Naive thymus-derived CD4-positive, alpha-beta T cell (primary cell): ENCODE results near the gene TMTC4. TPM values are rescaled to one million over a fixed set of nuclear protein-coding genes. Genes with fewer than 3 reads are reported as not detected.
"Not testable (repeated sequence)": the region's sequence is repeated elsewhere in the genome, so short reads cannot be mapped to it uniquely, and the experiment has no call there.

ENCODE experiments used
- ATAC-seq: fragments of 150-1000 bp; cut with Tn5 transposase; 2 replicates; pipeline ENCODE4 v1.10.0; 2021; ENCODE audit warnings: mild to moderate bottlenecking, moderate library complexity
- CTCF ChIA-PET: fragments of 350-600 bp; sonication (Branson Sonifier 250); formaldehyde crosslinking; loops from one replicate; lab custom pipeline; 2021; ENCODE audit warnings: antibody characterized with exemption; lab: Charles Lee
- POLR2A ChIA-PET: fragments of 350-600 bp; sonication (Branson Sonifier 250); formaldehyde crosslinking; loops from one replicate; lab custom pipeline; 2021; ENCODE audit warnings: antibody characterized with exemption, inconsistent platforms; lab: Charles Lee
- DNase-seq, 9 donors: peaks; one replicate each; pipeline versions ENCODE4 v3.0.0 to v3.0.0-alpha.2; 2020 to 2022; ENCODE audit warnings: mixed read lengths in 1 of 9
- H3K27ac ChIP-seq: one replicate; pipeline ENCODE4 v1.7.0; 2013; ENCODE audit warnings: mild to moderate bottlenecking, low read depth, low read length, moderate library complexity
- H3K27me3 ChIP-seq, 2 donors: one replicate each; pipeline ENCODE4 v1.7.0; 2013; ENCODE audit warnings: low read length in 2 of 2, mild to moderate bottlenecking in 2 of 2, moderate library complexity in 2 of 2; ENCODE audit not compliant: control insufficient read depth in 2 of 2, insufficient read depth in 2 of 2
- H3K36me3 ChIP-seq, 3 experiments: 1 replicate in 2 of 3; 2 replicates in 1 of 3; pipeline ENCODE4 v1.7.0; 2013; ENCODE audit warnings: low read length in 3 of 3, mild to moderate bottlenecking in 3 of 3, moderate library complexity in 1 of 3; ENCODE audit not compliant: insufficient read depth in 3 of 3, control insufficient read depth in 2 of 3
- H3K4me1 ChIP-seq, 2 donors: one replicate each; pipeline ENCODE4 v1.7.0; 2013; ENCODE audit warnings: low read length in 2 of 2, mild to moderate bottlenecking in 2 of 2, moderate library complexity in 1 of 2; ENCODE audit not compliant: control insufficient read depth in 2 of 2, insufficient read depth in 2 of 2
- H3K4me3 ChIP-seq: 2 replicates; pipeline ENCODE4 v1.7.0; 2013; ENCODE audit warnings: mild to moderate bottlenecking, low read length
- H3K9me3 ChIP-seq, 3 experiments: 1 replicate in 2 of 3; 2 replicates in 1 of 3; pipeline ENCODE4 v1.7.0; 2013; ENCODE audit warnings: low read length in 3 of 3; ENCODE audit not compliant: control insufficient read depth in 2 of 3
- H3K27ac Mint-ChIP-seq, 9 donors: one replicate each; pipeline ENCODE4 v1.8.0; 2020 to 2022; ENCODE audit warnings: mixed read lengths in 9 of 9, mild to moderate bottlenecking in 8 of 9, moderate library complexity in 5 of 9, inconsistent platforms in 2 of 9
- H3K27me3 Mint-ChIP-seq, 5 donors: one replicate each; pipeline ENCODE4 v1.8.0; 2021 to 2022; ENCODE audit warnings: mixed read lengths in 5 of 5, mild to moderate bottlenecking in 1 of 5
- H3K36me3 Mint-ChIP-seq, 5 donors: one replicate each; pipeline ENCODE4 v1.8.0; 2020 to 2022; ENCODE audit warnings: mixed read lengths in 5 of 5, mild to moderate bottlenecking in 3 of 5, inconsistent platforms in 1 of 5
- H3K4me1 Mint-ChIP-seq, 7 donors: one replicate each; pipeline ENCODE4 v1.8.0; 2020 to 2022; ENCODE audit warnings: mixed read lengths in 7 of 7, mild to moderate bottlenecking in 3 of 7, inconsistent platforms in 1 of 7
- H3K4me3 Mint-ChIP-seq, 10 donors: one replicate each; pipeline ENCODE4 v1.8.0; 2020 to 2022; ENCODE audit warnings: mild to moderate bottlenecking in 10 of 10, mixed read lengths in 10 of 10, moderate library complexity in 6 of 10, inconsistent platforms in 2 of 10
- H3K9me3 Mint-ChIP-seq, 11 donors: one replicate each; pipeline ENCODE4 v1.8.0; 2020 to 2022; ENCODE audit warnings: mixed read lengths in 11 of 11, mild to moderate bottlenecking in 4 of 11, inconsistent platforms in 1 of 11, moderate library complexity in 1 of 11
- intact Hi-C, 2 donors: fragments of 100-400 bp; cut with micrococcal nuclease; formaldehyde crosslinking; loops; one replicate each; pipeline ENCODE4 v1.15.1; 2023
- polyA plus RNA-seq, 2 donors: library from polyadenylated mRNA; unstranded; fragments of 300-500 nt; fragmentation: Illumina TruSeq; gene quantifications; one replicate each; pipeline ENCODE4 v1.2.3, GENCODE V29; 2021
- total RNA-seq, 6 experiments: library from RNA in 5 of 6; stranded (reverse) in 5 of 6; gene quantifications; 1 replicate in 5 of 6; 2 replicates in 1 of 6; pipeline ENCODE4 v1.2.3 and lab custom pipeline; 2021 to 2026

Gene TMTC4
- total and polyA plus RNA-seq, 7 experiments from 2014 or later: 3.2 to 25.1 (median 15.7) TPM

- ChIA-PET POLR2A (no interaction called here), CTCF (interaction anchor here (0.5 kb wide), 1 partner anchor 9 kb away, joined by 3 read pairs; no protein-coding TSS in a partner anchor)
- H3K4me1 Mint-ChIP-seq: peaks cover 0 to 4% (median 2%) of the 10 kb centered on the region in 7 donors
- peak overlapping the region in 1 of 9 donors; percentile 55 for H3K27ac Mint-ChIP-seq
- intact Hi-C loops: no loop called here
- no peaks in the 10 kb centered on the region for H3K27me3 ChIP-seq
- no peaks in the 10 kb centered on the region for H3K4me1 ChIP-seq
- DNase-seq: no peak
- H3K4me3 ChIP-seq: no peak overlapping the region
- no peak overlapping the region for H3K4me3 Mint-ChIP-seq
- peaks cover 28 to 72% (median 70%) of the 10 kb centered on the region in 5 donors for H3K36me3 Mint-ChIP-seq
- no peak for ATAC-seq
- H3K9me3 Mint-ChIP-seq: no peaks in the 10 kb centered on the region
- H3K27me3 Mint-ChIP-seq: no peaks in the 10 kb centered on the region
- H3K9me3 ChIP-seq: no peaks in the 10 kb centered on the region
- no peak overlapping the region for H3K27ac ChIP-seq
- H3K36me3 ChIP-seq: peaks cover 0 to 44% (median 0%) of the 10 kb centered on the region in 3 experiments
Observed at GRCh38 chr13:100627120-100627519, 47.5 kb downstream of the TMTC4 start.

DNA sequence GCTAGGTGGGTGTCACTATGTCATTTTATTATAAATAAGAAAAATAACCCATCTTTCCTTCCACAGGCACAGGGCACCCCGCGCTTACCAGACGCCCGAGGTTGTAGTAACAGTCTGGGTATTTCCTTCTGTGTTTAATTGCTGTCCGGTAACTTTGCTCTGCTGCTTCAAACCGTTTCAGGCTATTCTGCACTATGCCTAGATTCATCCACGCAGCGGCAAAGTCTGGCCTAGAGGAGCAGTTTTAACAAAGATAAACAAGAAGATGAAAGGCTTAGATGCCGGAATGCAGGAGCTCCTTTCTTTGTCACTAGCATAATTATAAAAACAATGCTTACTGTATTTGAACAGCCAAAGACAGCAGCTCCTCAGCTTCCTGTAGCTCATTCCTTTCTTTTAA lies 49.1 kb downstream of the TMTC4 start:
- peaks cover 31 to 81% (median 71%) of the 10 kb centered on the region in 5 donors for H3K36me3 Mint-ChIP-seq
- no peaks in the 10 kb centered on the region for H3K4me1 ChIP-seq
- H3K9me3 Mint-ChIP-seq: peaks cover 0 to 5% (median 0%) of the 10 kb centered on the region in 11 donors
- peaks cover 1 to 7% (median 3%) of the 10 kb centered on the region in 7 donors for H3K4me1 Mint-ChIP-seq
- H3K4me3 Mint-ChIP-seq: no peak overlapping the region
- ATAC-seq: no peak
- no peak overlapping the region for H3K27ac Mint-ChIP-seq
- CTCF ChIA-PET: interaction anchor here (0.8 kb wide), 1 partner anchor 8 kb away, joined by 3 read pairs; no protein-coding TSS in a partner anchor
- intact Hi-C loops: no loop called here
- H3K4me3 ChIP-seq: no peak overlapping the region
- peaks cover 0 to 44% (median 0%) of the 10 kb centered on the region in 3 experiments for H3K36me3 ChIP-seq
- POLR2A ChIA-PET: no interaction called here
- H3K27ac ChIP-seq: no peak overlapping the region
- DNase-seq: no peak
- no peaks in the 10 kb centered on the region for H3K9me3 ChIP-seq
- no peaks in the 10 kb centered on the region for H3K27me3 Mint-ChIP-seq
- H3K27me3 ChIP-seq: no peaks in the 10 kb centered on the region

- CTCF ChIA-PET: no interaction called here
- no peaks in the 10 kb centered on the region for H3K27me3 Mint-ChIP-seq
Observed at GRCh38 chr13:100620792-100621191, 53.8 kb downstream of the TMTC4 start.

DNA sequence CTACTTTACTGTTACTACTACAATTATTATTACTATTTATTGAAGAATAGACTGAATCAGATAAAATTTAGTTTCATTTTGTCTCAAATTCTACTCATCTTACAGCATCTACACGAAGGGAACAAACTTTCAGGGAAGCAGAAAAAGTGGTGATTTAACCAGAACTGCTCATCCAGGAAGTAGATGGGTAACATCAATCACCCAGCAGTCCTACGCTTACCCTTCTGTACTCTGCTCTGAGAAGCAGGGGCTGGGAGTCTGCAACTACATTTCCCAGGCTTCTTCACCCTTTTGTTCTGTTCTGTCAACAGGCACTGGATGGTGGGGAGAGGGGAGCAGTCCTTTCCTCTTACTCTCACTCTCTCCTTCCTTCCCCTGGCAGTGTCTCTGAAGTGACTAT lies 54.7 kb downstream of the TMTC4 start:
- Mint-ChIP-seq H3K4me3 (peak overlapping the region in 4 of 10 donors; percentile 5 to 44 (median 24)), H3K27me3 (no peaks in the 10 kb centered on the region), H3K4me1 (peaks cover 1 to 15% (median 10%) of the 10 kb centered on the region in 7 donors), H3K27ac (peak overlapping the region in 2 of 9 donors; percentile 29 to 42), H3K9me3 (peaks cover 0 to 10% (median 0%) of the 10 kb centered on the region in 11 donors), H3K36me3 (peaks cover 12 to 56% (median 39%) of the 10 kb centered on the region in 5 donors)
- no peak overlapping the region for H3K4me3 ChIP-seq
- intact Hi-C loops: no loop called here
- ATAC-seq (peak; percentile 24), DNase-seq (peak in 1 of 9 donors; percentile 4)
- peaks cover 0 to 2% of the 10 kb centered on the region in 2 donors for H3K4me1 ChIP-seq
- no peak overlapping the region for H3K27ac ChIP-seq
- H3K27me3 ChIP-seq: no peaks in the 10 kb centered on the region
- H3K9me3 ChIP-seq: no peaks in the 10 kb centered on the region
- H3K36me3 ChIP-seq: peaks cover 0 to 10% (median 0%) of the 10 kb centered on the region in 3 experiments
- ChIA-PET CTCF (no interaction called here), POLR2A (no interaction called here)

More at GRCh38 chr13:100620792-100621191, 53.8 kb downstream of the TMTC4 start:
- Mint-ChIP-seq H3K4me1 (peaks cover 1 to 15% (median 10%) of the 10 kb centered on the region in 7 donors), H3K9me3 (peaks cover 0 to 10% (median 0%) of the 10 kb centered on the region in 11 donors), H3K36me3 (peaks cover 15 to 59% (median 47%) of the 10 kb centered on the region in 5 donors), H3K27ac (peak overlapping the region in 1 of 9 donors; percentile 29), H3K4me3 (no peak overlapping the region)
- Histone ChIP-seq H3K27ac (no peak overlapping the region), H3K4me1 (peaks cover 0 to 2% of the 10 kb centered on the region in 2 donors), H3K36me3 (peaks cover 0 to 14% (median 0%) of the 10 kb centered on the region in 3 experiments), H3K4me3 (no peak overlapping the region), H3K27me3 (no peaks in the 10 kb centered on the region), H3K9me3 (no peaks in the 10 kb centered on the region)
- ATAC-seq: no peak
- no peak for DNase-seq
- intact Hi-C loops: no loop called here
- POLR2A ChIA-PET: no interaction called here

GRCh38 chr13:100618897-100619296 lies 55.7 kb downstream of the TMTC4 start:
- H3K4me3 Mint-ChIP-seq, ATAC-seq, intact Hi-C loops, DNase-seq, H3K27ac Mint-ChIP-seq, H3K4me1 ChIP-seq, H3K27ac ChIP-seq, H3K9me3 Mint-ChIP-seq, CTCF ChIA-PET, H3K27me3 Mint-ChIP-seq, POLR2A ChIA-PET, H3K4me3 ChIP-seq, H3K9me3 ChIP-seq, H3K27me3 ChIP-seq, H3K36me3 ChIP-seq: not testable (repeated sequence)
- Mint-ChIP-seq H3K36me3 (peaks cover 11 to 49% (median 31%) of the 10 kb centered on the region in 5 donors), H3K4me1 (peaks cover 1 to 15% (median 10%) of the 10 kb centered on the region in 7 donors)

GRCh38 chr13:100613031-100613430 lies 61.6 kb downstream of the TMTC4 start:
- H3K27me3 Mint-ChIP-seq: no peaks in the 10 kb centered on the region
- ChIA-PET POLR2A (no interaction called here), CTCF (interaction anchor here (0.6 kb wide), 1 partner anchor 41 kb away, joined by 3 read pairs; no protein-coding TSS in a partner anchor)
- peaks cover 0 to 37% (median 4%) of the 10 kb centered on the region in 7 donors for H3K4me1 Mint-ChIP-seq
- DNase-seq: no peak
- Histone ChIP-seq H3K27ac (no peak overlapping the region), H3K9me3 (no peaks in the 10 kb centered on the region), H3K36me3 (no peaks in the 10 kb centered on the region), H3K27me3 (no peaks in the 10 kb centered on the region), H3K4me3 (no peak overlapping the region), H3K4me1 (peaks cover 0 to 2% of the 10 kb centered on the region in 2 donors)
- H3K4me3 Mint-ChIP-seq: no peak overlapping the region
- ATAC-seq: no peak
- peaks cover 0 to 7% (median 0%) of the 10 kb centered on the region in 11 donors for H3K9me3 Mint-ChIP-seq
- no peak overlapping the region for H3K27ac Mint-ChIP-seq
- intact Hi-C loops: no loop called here
- H3K36me3 Mint-ChIP-seq: peaks cover 4 to 42% (median 23%) of the 10 kb centered on the region in 5 donors
